Stimulated activated CD8-positive, alpha-beta memory T cell treated with anti-CD3 and anti-CD28 coated beads, Interleukin-15, amount 100 ng/mL, for 24 hours (primary cell): ENCODE data around the gene TNFSF13.

Source experiments
- DNase-seq: peaks from one replicate; pipeline ENCODE4 v3.0.0-alpha.2; 2020; ENCODE audit warnings: low read depth

TNFSF13 gene

DNA sequence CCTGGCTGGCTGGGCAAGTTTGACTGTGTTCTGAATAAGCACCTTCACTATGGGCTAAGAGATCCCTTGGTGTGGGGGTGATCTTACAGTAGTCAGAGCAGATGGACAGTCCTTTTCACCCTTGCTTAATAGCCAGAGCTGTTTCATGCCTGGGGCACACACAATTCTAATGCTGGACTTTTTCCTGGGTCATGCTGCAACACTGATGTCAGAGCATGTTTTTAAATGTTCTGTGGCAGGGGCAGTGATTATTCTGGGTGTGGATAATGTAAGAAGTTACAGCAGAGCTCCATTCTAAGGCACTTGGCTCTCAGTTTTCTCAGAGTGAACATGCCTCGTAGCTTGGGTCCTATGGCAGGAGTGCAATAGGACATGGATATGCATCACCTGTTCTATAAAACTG, 16.9 kb downstream of the TNFSF13 start:
- DNase-seq: no peak

DNA sequence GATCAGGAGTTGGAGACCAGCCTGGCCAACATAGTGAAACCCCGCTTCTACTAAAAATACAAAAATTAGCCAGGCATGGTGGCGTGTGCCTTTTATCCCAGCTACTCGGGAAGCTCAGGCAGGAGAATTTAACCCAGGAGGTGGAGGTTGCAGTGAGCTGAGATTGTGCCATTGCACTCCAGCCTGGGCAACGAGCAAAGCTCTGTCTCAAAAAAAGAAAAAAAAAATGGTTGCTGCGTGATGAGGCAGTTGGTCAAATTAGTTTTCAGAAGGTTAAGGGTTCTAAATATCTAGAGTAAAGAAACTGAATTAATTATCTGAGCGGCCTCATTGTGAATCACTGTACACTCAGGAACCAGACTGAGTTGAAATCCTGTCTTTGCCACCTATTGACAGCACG, 17.4 kb downstream of the TNFSF13 start:
- no peak for DNase-seq

DNA sequence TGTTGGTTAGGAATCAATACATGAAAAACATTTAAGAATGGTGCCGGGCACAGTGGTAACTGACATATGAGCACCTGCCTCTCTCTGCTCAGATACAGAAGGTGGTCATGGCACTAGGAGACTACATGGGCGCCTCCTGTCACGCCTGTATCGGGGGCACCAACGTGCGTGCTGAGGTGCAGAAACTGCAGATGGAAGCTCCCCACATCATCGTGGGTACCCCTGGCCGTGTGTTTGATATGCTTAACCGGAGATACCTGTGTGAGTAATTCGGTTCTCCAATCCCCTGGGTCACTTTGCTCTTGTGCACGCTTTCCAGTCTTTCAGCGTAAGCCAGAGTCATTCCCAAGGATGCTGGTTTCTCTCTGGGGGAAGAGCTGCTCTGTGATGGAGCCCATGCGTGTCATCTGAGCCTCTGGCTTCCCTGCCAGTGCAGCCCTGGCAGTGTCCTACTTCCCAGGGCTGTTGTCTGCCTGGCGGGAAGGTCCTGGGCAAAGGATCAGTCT, 17.9 kb downstream of the TNFSF13 start:
- no peak for DNase-seq

DNA sequence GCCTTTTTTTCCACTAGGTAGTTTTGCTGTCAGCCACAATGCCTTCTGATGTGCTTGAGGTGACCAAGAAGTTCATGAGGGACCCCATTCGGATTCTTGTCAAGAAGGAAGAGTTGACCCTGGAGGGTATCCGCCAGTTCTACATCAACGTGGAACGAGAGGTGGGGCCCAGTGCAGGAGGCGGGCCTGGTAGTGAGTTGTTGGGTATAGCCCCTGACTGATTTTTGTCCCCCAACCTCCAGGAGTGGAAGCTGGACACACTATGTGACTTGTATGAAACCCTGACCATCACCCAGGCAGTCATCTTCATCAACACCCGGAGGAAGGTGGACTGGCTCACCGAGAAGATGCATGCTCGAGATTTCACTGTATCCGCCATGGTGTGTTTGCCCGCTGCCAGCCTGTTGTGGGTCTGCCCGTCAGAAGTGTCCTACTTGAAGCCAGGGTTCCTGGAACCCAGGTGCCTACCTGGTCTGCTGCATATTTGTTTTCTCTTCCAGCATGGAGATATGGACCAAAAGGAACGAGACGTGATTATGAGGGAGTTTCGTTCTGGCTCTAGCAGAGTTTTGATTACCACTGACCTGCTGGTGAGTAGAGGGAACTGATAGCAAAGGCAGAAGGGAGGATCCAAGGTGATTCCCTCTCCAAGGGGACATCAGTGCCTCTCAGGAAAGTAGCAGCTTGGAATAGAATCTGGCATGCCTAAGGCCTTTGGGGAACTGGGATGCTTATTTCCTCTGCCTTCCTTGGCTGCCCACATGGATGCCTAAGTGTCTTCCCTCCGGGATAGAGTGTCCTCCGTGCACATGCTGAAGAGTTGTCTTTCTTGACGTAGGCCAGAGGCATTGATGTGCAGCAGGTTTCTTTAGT, 19.0 kb downstream of the TNFSF13 start:
- DNase-seq: no peak

DNA sequence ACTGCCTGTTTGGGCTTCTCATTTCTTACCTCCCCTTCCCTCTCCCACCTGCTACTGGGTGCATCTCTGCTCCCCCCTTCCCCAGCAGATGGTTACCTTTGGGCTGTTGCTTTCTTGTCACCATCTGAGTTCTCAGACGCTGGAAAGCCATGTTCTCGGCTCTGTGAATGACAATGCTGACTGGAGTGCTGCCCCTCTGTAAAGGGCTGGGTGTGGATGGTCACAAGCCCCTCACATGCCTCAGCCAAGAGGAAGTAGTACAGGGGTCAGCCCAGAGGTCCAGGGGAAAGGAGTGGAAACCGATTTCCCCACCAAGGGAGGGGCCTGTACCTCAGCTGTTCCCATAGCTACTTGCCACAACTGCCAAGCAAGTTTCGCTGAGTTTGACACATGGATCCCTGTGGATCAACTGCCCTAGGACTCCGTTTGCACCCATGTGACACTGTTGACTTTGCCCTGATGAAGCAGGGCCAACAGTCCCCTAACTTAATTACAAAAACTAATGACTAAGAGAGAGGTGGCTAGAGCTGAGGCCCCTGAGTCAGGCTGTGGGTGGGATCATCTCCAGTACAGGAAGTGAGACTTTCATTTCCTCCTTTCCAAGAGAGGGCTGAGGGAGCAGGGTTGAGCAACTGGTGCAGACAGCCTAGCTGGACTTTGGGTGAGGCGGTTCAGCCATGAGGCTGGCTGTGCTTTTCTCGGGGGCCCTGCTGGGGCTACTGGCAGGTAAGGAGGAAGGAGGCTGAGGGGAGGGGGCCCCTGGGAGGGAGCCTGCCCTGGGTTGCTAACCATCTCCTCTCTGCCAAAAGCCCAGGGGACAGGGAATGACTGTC, 20.7 kb downstream of the TNFSF13 start, which contains the start of gene CD68:
Gene CD68, plus strand, starts transcription at position 638 of the 833 bp plus-strand sequence. Its CDS starts 40 bp downstream, at position 678.
- DNase-seq: no peak

DNA sequence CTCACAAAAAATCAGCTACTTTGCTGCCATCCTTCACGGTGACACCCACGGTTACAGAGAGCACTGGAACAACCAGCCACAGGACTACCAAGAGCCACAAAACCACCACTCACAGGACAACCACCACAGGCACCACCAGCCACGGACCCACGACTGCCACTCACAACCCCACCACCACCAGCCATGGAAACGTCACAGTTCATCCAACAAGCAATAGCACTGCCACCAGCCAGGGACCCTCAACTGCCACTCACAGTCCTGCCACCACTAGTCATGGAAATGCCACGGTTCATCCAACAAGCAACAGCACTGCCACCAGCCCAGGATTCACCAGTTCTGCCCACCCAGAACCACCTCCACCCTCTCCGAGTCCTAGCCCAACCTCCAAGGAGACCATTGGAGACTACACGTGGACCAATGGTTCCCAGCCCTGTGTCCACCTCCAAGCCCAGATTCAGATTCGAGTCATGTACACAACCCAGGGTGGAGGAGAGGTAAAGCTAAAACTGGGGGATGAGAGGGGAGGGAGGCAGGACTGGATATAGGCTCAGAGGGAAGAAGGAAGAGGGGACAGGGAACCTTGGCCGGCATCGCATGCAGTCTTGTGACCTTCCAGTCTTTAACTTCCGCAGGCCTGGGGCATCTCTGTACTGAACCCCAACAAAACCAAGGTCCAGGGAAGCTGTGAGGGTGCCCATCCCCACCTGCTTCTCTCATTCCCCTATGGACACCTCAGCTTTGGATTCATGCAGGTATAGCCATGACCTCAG, 21.5 kb downstream of the TNFSF13 start:
- no peak for DNase-seq

DNA sequence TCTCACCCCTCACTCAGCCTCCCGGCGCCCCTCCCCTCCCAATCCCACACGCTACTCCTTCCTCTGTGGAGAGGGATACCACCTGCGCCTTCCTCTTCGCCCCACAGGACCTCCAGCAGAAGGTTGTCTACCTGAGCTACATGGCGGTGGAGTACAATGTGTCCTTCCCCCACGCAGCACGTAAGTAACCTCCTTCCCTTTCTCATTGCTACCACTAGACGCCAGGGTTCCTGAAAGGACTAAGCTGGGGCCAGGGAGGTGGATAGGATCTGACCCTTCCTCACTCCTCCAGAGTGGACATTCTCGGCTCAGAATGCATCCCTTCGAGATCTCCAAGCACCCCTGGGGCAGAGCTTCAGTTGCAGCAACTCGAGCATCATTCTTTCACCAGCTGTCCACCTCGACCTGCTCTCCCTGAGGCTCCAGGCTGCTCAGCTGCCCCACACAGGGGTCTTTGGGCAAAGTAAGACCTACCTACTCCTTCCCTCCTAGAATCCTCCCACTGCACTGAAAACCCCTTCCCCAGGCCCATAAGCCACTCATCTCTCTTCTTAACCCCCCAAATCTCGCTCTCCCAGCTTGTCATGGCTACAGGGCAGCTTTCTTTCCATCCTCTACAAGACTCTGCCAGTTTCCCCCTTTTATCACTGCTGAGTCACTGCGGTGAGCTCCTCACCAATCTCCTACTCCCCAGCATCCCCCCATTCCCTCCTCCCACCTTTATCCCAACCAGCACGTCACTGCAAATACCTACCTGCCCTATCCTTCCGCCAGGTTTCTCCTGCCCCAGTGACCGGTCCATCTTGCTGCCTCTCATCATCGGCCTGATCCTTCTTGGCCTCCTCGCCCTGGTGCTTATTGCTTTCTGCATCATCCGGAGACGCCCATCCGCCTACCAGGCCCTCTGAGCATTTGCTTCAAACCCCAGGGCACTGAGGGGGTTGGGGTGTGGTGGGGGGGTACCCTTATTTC, 22.3 kb downstream of the TNFSF13 start:
- no peak for DNase-seq

DNA sequence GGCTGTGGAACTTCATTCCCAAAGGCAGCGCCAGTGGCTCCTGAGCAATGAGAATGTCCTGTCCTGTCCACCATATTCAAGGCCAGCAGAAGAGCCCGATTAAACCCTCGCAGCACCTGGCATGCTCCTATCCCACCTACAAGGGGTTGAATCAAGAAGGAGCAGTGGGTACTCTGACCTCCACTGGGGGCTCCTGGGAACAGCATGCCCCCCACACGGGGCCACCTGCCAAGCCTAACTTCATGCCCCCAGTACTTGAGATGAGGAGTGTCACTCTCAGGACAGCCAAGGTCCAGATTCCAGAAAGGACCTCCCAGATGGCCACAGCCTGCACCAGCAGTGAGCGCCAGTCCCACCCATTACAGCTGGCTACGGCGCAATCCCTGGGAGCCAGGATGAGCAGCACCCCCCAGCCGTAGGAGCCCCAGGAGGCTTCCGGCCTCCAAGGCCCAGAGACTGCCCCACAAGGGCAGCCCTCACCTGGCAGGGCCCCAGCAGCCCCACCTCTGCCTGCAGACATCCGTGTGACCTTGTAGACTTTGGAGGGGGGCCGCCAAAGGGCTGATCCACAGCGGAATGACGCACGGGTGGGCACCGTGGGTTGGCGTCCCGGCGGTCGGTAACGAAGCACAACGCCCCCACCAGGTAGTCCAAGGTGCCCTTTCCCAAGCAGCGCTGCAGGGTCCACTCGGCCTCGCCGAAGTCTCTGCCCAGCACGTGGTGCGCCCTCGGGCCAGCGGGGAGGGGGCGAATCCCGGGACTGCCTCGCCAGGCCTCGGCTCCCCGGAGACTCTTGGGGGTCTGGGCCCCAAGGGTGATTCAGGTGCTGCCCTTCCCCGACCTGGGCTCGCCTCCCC, 24.1 kb downstream of the TNFSF13 start:
- no peak for DNase-seq

DNA sequence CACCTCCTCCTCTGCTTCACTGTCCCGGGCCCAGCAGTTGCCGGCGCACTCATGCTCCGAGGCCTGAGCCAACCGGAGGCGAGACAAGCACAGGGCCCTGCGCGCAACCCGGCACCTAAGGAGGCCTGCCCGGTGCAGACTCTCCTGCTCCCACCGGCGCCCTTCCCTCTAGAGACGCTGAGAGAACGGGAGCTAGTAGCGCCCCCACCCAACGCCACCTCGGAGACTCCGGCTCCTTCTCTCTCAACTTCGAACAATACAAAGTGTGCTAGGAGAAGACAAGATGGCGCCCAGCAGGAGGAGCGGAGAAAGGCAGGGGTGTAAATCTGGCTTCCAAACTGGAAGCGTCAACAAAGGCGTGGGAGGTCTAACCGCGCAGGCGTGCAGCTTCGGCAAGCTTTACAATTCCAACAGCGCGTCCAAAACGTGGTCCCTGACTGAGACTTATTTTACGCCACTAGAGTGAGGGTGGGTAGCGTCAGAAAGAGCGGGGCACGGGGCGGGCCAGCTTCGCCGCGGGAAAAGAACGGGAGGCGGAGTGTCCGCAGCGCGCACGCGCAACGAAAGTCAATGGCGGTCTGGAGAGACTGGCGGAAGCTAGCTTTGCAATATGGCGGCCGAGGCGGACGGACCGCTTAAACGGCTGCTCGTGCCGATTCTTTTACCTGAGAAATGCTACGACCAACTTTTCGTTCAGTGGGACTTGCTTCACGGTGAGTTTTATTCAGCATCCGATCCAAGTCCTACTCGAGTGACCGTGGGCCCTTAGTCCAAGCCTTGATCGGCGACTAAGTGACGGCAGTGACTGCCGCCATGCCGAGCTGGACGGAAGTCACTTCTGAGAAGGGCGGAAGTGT, 24.9 kb downstream of the TNFSF13 start, which contains the start of gene MPDU1:
Gene MPDU1, plus strand, starts transcription at position 600 of the 857 bp plus-strand sequence. Its CDS starts 11 bp downstream, at position 611.
- peak; percentile 84 for DNase-seq

DNA sequence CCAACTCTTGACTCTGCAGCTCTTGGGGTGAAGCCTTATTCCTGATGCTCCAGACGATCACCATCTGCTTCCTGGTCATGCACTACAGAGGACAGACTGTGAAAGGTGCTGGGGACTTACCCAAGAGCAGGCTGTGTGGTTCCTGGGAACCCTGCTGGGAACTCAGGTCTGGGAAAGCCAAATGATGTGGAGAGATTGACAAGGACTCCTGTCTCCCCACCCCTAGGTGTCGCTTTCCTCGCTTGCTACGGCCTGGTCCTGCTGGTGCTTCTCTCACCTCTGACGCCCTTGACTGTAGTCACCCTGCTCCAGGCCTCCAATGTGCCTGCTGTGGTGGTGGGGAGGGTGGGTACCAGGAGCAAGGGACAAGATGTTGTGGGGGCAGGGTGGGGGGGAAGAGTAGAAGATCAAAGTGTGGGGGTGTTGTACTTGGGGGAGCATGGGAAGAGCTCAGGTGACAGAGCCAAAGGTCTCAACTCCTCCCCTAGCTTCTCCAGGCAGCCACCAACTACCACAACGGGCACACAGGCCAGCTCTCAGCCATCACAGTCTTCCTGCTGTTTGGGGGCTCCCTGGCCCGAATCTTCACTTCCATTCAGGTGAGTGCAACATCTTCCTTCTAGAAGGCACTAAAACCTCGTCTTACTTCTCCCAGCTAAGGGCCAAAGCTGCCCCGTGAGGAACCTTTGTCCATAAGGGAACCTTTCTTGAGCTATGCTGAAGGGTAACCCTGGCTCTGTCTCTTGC, 28.3 kb downstream of the TNFSF13 start:
- DNase-seq: no peak

DNA sequence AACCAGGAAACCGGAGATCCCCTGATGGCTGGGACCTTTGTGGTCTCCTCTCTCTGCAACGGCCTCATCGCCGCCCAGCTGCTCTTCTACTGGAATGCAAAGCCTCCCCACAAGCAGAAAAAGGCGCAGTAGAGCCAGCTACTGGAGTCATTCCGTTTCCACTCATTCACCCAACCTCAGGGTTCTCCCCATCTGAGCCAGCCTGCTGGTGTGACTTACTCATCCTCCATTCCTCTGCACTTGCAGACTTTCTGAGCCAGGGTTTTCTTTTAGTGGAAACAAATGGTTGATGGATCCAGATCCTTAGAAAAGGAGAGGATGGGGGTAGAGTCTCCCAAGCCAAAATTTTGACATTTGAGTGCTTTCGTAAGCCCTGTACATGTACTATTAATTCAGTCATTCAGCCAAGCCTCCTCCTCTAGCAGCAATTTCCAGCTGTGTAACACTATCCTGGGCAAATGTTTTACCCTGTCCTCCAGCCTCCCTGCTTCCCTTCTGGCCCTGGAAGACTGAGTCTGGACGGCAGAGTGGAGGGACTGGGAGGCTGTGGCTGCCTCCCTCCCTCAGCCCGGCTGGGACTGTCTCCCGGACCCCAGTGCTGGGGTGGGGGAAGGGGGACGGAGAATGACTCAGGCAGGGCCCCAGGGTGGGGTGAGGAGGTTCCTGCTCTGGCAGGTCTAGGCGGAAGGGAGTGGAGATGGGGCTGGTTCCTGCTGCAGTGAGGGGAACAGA, 29.0 kb downstream of the TNFSF13 start:
- DNase-seq: no peak

DNA sequence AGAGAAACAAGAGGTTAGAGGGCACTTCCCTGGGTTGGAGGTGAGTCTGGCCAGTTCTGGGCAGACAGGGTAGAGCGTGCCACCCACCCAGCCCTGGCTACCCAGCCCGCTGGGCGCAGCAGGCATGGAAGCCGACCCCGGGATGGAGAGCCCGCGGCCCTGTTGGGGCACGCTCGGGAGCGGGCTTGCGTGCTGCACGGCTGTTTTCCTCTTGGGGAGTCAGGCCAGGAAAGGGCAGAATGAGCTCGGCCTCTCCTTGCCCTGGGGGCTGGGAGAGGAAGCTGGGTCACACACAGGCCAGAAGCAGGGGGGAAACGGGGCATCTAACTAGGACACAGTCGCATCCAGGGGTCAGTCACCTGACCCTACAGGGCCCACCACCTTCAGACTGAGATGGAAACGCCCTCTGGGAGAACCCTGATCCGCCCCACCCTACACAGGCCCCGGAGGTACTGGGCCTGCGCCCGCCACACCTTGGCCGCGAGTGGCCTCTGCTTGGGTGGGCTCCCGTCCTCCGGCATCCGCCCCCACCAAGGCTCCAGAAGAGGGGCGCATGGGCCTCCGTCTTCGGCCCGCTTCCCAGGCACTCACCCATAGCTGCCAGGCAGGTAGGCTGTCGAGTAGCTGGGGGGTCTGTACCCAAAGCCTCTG, 30.1 kb downstream of the TNFSF13 start:
- DNase-seq: no peak

DNA sequence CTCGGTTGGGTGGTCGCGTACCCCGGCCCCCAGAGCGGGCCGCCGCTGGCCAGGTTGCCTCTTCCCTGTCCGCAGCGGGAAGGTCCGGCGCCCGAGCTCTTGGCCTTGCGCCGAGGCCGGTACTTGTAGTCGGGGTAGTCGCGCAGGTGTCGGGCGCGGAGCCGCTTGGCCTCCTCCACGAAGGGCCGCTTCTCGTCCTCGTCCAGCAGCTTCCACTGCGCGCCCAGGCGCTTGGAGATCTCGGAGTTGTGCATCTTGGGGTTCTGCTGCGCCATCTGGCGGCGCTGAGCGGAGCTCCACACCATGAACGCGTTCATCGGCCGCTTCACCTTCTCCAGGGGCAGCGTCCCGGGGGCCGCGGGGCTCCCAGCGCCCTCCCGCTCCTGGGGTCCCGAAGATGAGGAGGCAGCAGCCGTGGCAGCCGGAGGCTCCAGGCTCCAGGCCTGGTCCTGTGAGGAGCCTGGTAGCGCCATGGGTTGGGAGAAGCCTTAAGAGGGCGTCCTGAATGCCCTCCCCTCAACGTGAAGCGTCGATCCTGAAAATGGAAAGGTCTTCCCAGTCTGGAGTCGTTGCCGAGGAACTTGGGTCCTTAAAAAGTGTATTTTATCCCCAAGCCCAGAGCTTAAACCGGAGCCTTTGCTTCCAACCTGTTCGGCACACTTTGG, 30.8 kb downstream of the TNFSF13 start:
- no peak for DNase-seq

DNA sequence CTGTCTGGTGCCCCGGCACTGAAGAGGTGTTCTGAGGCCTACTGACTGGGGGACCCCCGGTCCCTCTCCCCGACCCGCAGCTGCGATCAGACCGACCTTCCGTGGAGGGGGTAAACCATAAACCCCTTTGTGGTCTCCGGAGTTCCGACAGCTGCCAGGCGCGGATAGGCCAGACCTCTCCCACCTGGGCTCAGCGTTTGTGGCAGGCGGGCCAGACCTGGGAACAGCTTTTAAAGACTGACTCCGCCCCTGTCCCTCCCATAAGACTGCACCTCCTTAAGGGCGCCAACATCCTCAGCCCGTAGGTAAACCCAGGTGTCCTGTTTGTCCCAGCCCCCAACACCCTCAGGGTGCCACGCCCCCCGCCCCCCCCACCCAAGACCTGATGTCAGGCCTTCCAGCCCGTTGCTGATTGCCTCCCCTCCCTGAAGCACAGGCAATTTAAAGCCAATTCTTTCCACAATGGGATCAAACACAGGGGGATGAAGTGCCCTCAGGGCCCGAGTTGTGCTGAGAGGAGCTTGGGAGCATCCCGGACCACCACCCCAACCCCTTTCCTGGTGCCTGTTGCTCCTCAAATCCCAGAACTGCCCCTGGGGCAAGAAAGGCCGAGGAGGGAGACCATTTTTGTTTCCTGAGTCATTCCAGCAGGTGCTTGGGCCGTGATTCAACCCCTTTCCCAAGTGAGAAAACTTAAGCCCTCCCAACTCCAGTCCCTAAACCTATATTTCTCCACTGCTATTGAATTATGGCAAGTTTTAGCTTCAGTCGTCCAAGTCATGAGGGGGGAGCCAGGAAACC, 31.5 kb downstream of the TNFSF13 start, which contains the start of gene SOX15:
Gene SOX15, minus strand, starts transcription at position 204 of the 801 bp plus-strand sequence. CDS start 418 bp downstream, outside the sequence.
- DNase-seq: no peak

DNA sequence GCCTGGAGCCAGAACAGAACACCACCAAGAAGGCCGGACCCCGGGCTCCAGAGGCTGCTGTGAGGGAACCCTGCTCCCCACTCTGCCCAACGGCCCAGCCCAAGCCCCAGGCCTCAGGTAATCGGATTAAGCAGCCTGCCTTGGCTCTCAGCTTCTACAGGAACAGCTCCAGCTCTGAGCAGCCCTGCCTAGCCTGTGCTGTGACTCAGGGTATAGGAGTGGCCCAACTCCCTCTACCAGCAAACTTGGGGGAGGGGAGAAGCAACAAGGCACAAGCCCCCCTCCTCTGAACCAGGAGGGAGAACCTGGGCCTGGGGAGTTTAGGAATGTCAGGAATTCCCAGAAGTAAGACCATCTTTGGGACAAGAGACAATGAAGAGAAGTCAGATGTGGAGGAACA, 32.2 kb downstream of the TNFSF13 start:
- DNase-seq: no peak
